Ecto neural progenitor cell (in vitro differentiated cells): ENCODE measurements around the gene B3GALT6.

Experiments
- DNase-seq: peaks from one replicate; pipeline ENCODE4 v3.0.0-alpha.2; 2018; ENCODE audit warnings: low spot score

Gene B3GALT6

GRCh38 chr1:1202831-1203560 is 29.0 kb upstream of the B3GALT6 start:
- no peak for DNase-seq

GRCh38 chr1:1203561-1204424 is 28.2 kb upstream of the B3GALT6 start:
- no peak for DNase-seq

GRCh38 chr1:1204425-1204920 is 27.6 kb upstream of the B3GALT6 start:
- no peak for DNase-seq

GRCh38 chr1:1204998-1205768 is 26.9 kb upstream of the B3GALT6 start:
- DNase-seq: no peak

- no peak for DNase-seq
Measured at GRCh38 chr1:1205769-1206375, 26.2 kb upstream of the B3GALT6 start.

- no peak for DNase-seq
Measured at GRCh38 chr1:1206376-1206965, 25.6 kb upstream of the B3GALT6 start, which contains the start of gene TNFRSF18. TSS of gene TNFRSF18 (minus strand) at chr1:1206592. CDS start at chr1:1206571, 21 bp downstream.

GRCh38 chr1:1206966-1207531 is 25.0 kb upstream of the B3GALT6 start:
- DNase-seq: no peak

- DNase-seq: no peak
Measured at GRCh38 chr1:1207571-1207892, 24.5 kb upstream of the B3GALT6 start.

GRCh38 chr1:1208713-1209433 is 23.2 kb upstream of the B3GALT6 start:
- DNase-seq: no peak

- DNase-seq: no peak
Measured at GRCh38 chr1:1210726-1211540, 21.1 kb upstream of the B3GALT6 start.

GRCh38 chr1:1211541-1212441 is 20.2 kb upstream of the B3GALT6 start:
- no peak for DNase-seq

GRCh38 chr1:1212780-1213344 is 19.2 kb upstream of the B3GALT6 start:
- DNase-seq: no peak

- no peak for DNase-seq
Measured at GRCh38 chr1:1213345-1214265, 18.4 kb upstream of the B3GALT6 start, which contains the start of gene TNFRSF4. TSS of gene TNFRSF4 (minus strand) at chr1:1214153. CDS start at chr1:1214127, 26 bp downstream.

- DNase-seq: no peak
Measured at GRCh38 chr1:1215080-1215676, 16.9 kb upstream of the B3GALT6 start.

GRCh38 chr1:1215881-1216605 is 16.0 kb upstream of the B3GALT6 start:
- DNase-seq: no peak
